ENCODE results near the gene WNT2.

- no peak for TF ChIP-seq ZFP3 (CRISPR knock-in tag; IDR thresholded peaks at IDR 0.05)
- no peak for TF ChIP-seq ZNF8 (CRISPR knock-in tag; IDR thresholded peaks at IDR 0.05)
- TF ChIP-seq ARNTL (CRISPR knock-in tag; IDR thresholded peaks at IDR 0.05; ENCODE audit: borderline replicate concordance, low read depth) = no peak
- TF ChIP-seq PATZ1 (CRISPR knock-in tag; IDR thresholded peaks at IDR 0.05; ENCODE audit: borderline replicate concordance) = no peak
Measured at GRCh38 chr7:117364339-117365080, 41.7 kb upstream of the WNT2 start.
